HG03342 (cell line): Measurements from ENCODE around the gene ITIH1.

Experiments used
- ATAC-seq: cut with Tn5 transposase; IDR thresholded peaks from one replicate; pipeline ENCODE4 v1.9.1; 2021; ENCODE audit warnings: mild to moderate bottlenecking, moderate library complexity; ENCODE audit not compliant: unreplicated experiment

Gene ITIH1

DNA sequence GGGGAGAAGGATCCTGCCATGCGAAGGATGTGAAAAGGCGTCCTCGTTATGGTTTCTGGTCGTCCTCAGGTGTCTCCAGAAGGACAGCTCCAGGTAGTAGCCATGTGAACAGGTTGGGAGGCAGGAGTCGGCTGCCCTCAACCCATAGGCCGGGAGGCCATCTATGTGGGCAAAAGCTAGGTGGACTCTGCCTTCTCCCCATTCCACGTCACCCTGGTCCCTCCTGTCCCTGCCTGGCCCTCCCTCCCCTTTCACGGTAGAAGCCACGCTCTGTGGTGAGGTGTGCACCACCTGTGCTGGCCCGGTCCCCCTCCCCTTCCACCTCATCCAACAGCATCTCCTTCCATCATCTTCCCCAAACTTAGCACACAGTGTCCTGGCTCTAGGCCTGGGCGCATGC lies 33.5 kb downstream of the ITIH1 start:
- ATAC-seq, result no peak

DNA sequence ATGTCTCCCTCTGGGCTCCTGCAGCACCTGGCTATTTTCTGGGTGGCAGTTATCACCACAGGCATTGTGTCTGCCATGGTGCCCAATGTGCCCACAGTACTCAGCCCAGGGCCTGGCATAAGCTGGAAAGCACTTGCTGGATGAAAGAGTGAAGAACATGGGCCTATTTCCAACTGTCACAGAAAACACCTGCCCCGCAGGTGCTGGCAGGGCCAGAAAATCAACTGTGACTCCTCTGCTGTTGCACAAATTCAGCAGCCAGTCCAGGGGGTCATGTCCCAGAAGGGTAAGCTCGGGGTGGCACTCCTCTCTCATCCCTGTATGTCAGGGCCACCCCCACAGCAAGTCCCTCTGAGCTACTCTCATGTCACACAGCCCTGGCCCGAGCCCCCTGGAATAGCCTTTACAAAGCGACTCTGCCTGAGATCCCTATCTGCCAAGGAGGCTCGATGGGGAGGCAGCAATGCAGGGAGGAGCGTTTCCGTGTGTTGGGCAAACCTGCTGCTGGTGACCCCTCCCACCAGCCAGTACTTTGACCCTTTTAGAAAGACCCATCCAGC lies 34.1 kb downstream of the ITIH1 start:
- ATAC-seq, result no peak

DNA sequence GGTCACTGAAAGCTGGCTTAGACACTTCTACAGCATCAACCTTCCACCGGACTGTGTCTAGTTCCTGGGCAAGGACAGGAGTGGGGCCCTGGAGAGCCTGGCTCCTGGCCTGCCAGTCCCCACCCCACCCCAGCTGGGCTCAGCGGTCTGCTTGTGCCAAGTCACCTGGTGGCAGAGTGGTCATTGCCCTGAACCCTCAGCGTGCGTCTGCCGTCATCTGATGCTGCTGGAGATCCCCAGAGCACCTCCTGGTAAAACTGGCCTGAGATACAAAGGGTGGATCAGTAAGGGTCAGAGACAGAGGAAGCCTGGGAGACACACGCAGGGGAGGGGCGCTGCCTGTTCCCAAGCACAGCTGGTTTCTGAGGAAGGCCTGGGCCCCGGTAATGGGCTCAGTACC lies 36.4 kb downstream of the ITIH1 start:
- ATAC-seq, result no peak

DNA sequence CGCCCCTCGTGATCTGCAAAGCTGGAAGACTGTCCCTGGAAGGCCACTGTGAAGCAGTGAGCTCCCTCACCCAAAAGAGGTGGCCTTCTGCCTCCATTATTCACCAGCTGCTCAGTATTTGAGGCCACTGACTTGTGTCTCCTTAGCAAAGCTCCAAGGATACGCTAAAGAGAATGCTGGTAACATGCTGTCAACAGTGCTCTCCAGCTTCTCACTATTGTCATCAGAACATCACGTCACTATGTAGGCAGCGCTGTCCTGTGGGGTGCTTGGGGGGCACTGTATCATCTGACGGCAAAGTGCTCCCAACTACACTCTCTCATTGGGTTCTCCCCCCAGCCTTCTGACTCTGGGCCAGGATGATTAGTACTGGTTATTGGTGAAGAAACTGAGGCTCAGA lies 38.8 kb downstream of the ITIH1 start:
- ATAC-seq, result no peak

DNA sequence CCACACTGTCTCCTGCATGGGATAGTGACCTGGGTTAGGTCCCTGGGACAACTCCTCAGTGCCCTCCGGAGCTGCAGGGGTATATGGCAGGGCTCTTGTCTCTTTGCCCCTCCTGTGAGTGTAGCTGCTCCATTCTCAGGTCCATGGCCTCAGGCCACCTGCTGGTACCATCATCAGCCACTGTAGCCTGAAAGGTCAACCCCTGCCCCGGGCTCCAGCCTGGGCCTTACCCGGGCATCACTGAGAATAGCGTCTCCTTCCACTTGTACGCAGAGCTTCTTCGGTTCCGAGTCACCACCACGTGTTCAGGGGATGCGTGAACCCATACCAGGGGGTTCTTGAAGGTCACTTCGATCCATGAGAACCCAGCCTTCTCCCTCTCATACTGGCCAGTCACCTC lies 39.3 kb downstream of the ITIH1 start:
- ATAC-seq, result no peak

DNA sequence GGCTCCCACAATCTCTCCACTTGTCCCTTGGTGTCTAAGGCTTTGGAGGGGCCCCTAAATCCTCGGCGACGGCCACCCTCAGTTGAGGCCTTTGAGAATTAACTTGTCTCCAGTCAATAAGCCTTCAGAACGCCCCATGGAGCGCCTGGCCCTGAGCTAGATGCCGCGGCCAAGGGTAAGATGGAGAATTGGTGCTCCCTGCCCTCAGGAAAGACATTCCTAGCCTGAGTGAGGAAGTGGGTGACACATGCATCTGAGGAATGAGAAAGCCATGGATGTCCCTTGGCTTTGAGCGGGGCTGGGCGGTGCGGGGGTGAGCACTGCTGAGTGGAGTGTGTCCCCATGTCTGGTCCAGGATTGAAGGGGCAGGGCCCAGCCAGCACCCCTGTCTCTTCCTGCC lies 39.8 kb downstream of the ITIH1 start:
- no peak for ATAC-seq

DNA sequence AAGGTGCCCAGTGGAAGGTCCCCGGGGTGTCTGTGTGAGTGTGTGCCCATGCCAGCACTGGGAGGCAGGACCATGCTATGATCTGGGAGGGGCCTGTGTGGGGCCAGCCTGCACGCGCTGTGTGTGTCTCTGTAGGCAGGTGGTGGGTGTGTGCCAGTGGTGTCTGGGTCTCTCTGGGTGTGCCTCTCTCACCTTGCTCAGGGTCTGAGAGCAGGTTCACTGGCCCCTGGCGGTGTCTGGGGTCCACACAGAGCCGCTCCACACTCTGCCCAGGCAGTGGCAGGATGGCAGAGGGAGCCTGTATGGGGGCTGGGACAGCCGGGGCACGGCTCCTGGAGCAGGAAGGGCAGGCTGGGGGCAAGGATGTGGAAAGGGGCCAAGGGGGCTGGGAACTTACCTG lies 40.5 kb downstream of the ITIH1 start:
- ATAC-seq, result no peak

DNA sequence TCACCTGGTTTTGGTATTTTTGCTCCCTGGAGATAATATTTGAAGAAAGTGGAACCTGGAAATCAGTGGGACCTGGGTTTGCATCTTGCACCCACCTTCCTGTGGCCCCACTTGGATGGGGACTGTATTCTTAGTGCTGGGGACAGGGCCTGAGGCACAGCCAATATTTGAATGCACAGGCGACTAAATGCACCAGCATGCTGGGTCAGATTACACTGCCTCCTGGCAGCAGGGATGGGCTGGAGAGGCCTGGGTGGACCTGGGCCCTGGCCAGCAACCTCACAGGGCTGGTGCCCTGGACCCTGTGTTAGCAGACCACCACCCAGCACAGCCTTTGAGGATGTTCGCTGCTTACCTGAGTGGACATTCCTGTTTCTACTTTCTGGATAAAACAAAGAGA lies 42.5 kb downstream of the ITIH1 start:
- ATAC-seq, result no peak

DNA sequence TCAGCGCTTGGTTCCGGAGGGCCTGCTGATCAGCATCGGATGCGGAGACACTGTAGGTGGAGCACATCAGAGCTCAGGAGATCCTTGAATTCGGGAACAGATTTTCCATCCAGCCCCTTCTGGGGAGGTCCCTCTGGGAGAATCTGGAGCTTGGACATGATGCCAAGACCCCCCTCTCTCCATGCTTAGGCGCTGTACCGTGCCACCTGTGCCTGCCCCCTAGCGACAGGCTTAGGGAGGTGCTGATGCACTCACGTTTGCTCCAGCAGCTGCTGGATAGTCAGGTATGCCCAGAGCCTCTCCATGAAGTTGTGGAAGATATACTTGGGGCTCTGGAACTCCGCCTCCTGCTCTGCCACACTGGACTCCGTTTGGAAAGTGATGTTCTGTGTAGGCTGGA lies 43.3 kb downstream of the ITIH1 start:
- no peak for ATAC-seq

DNA sequence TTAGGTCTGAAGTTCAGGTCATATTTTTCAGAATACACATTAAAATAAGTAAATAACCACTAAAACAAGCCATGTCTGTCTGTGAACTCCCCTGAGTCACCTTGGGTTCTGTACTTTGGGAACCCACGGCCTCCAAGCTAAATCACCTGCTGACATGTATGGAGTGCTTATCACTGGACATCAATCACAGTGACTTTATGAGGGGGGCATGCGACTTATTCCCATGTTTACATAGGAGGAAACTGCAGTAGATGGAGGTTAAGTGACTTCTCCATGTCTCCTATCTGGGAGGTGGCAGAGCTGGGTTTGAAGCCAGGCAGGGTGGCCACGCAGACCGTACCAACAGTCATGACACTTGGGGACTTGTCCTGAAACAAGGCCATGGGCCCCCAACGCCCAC lies 45.0 kb downstream of the ITIH1 start:
- ATAC-seq, result no peak

DNA sequence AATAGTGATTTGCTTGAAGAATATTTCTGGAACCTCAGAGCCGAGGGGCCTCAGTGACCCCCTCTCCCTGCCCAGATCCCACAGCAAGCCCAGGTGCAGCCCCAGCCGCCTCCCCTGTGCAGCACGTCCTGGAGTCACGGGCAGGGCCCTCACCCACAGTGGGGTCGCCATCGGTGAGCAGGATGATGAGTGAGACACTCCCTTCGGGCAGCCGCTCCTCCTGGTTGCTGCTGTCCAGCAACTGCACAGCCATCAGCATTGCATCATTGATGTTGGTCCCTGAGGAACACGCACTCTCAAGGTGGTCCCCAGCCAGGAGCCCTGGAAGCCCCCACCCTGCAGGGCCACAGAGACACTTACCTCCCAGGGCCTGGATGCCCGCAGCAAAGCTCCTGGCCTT lies 46.6 kb downstream of the ITIH1 start:
- no peak for ATAC-seq

DNA sequence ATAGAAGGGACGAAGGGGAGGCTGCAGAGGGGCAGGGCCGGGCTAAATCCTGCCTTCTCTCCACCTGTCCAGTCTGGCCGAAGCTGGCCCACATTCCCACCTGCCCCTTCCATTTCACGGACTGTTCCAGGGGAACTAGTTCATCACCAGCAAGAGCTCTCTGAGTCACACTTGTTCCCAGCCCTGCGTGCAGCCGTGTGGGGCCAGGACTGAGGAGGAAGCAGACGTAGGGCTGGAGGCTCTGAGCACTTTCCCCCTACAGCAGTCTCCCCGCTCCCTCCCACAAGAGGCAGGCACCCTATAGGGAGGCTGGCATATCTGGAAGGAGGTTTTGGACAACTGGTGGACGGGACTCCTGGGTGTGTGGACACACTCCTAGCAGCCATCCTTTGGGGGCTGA lies 50.0 kb downstream of the ITIH1 start:
- no peak for ATAC-seq

DNA sequence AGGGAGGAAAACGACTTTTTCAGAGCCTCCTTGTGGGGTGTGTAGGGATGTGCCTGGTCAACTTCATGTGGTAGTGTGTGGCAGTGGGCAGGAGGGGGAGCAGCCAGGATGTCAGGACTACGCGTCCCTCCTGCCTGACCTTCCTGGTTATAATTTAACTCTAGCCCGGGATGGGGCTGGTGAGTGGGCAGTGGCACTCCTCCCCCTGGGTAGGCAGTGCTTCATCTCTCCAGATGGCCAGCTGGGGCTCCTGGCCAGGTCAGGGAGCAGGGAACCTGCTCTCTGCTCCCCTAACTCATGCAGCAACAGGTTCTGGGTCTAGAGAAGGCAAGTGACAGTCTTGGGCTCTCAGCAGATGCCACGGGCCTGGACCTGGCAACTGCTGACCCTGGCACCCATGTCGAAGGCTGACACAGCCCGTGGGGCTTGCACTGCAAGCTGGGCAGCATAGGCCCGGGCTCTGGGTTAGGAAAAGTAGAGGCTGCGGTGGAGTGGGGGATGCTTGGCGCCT lies 50.5 kb downstream of the ITIH1 start:
- ATAC-seq, result no peak

DNA sequence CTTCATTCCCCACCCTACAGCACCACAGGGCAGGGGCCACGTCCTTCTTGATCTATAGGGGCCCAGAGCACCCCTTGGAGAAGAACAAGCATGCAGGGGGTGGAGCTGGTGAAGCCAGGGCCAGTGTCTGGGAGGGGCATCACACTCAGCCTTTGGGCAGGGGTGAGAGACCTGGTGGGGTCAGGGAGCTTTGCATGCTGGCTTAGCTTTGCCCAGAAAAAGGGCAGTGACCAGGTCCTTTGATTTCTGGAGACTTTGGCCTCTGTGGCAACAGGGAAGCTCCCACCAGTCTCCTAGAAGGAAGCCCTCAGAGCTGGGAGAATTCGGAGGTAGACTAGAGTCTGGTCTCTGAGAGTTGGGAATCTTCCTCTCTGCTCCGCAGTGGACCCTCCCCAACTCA lies 52.1 kb downstream of the ITIH1 start:
- no peak for ATAC-seq

DNA sequence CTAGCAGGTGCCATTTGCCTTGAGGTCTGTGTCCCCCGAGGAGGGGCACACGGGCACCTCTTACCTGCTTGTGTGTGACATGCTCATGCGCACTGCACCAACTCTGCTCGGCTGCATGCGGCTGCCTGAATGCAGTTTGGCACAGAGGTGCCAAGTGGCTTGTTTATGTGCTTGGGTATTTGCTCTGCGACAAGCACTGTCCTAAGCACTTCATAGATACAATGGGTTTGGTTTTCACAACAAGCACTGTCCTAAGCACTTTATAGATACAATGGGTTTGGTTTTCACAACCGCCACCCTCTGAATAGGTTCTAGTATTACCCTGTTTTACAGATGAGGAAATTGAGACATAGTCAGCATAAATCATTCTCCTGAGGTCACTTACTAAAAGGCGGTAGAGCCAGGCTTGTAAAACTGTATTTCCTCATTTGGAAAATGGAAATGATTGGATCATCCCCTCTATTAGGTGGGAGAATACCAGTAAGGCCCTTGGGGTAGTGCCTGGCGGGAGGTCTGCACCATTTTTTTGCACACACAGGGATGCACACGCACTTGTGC lies 52.6 kb downstream of the ITIH1 start:
- no peak for ATAC-seq

DNA sequence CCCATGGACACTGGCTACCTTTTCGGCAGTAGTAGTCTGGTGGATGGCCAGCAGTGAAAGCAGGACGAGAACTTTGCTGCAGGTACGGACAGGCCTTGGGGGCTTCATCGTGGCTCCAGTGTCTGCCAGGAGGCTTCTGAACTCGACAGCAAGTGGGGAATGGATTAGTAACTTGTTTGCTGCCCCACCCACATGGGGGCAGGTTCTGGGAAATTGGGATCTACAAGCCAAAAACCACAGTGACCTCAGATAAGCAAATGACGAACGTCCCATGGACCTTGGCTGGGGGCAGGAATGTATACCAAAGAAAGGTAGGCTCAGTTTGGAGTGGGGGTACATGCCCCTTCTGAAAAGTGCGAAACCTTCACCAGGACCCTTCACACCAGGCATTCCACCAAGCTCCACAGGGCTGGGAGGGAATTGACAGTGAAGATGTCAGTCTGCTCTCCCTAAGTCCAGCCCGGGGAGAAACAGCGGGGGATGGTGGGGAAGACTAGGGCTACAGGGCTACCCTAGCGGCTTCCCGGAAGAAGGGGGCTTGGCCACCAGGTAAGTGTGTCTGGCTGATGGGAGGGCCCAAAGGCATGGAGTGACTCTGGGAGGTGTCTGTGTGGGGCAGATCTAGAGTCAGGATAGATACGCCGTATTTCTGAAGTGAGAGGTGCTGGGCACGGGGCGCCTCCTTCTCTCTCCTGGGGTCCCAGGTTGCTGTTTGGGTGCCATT lies 53.3 kb downstream of the ITIH1 start, which contains the start of gene ITIH4:
TSS of gene ITIH4 (minus strand) at position 138 of the 724 bp plus-strand sequence. CDS start at position 108, 30 bp downstream.
- no peak for ATAC-seq

DNA sequence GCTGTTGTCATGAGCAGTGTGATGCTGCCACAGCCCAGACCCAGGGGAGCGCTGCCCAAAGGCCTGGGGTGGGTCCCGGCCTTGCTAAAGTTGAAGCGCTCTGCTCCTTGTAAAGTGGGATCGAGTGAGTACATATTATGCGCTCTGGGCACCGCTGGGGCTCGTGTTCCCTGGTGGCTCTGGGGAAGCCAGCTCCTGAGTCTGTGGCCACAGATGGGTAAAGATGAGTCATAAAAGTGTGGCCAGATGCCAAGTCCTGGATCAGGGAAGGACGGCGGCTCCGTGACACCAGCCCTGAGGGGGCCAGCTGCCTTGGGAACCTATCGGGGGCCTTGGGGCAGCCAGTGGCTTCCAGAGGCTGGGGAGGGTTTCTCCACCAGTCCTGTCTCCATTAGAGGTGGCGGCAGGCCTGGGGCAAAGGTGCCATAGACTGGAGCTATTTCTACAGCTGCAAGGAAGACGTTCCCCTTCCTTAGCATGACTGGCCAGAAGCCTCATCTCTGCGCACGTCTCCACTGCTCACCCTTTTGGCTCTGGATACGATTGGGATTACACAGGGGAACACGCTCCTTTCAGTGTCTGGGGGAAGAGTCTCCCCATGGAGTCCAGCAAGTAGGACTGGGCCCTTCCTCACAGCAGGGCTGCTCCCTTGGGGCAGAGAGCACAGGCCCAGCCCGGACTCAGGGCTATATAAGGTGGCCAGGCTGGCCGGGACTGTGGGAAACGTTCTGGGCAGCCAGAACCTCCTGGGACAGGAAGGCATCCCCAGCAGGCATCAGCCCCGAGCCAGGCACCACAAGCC lies 54.3 kb downstream of the ITIH1 start:
- ATAC-seq, result no peak

DNA sequence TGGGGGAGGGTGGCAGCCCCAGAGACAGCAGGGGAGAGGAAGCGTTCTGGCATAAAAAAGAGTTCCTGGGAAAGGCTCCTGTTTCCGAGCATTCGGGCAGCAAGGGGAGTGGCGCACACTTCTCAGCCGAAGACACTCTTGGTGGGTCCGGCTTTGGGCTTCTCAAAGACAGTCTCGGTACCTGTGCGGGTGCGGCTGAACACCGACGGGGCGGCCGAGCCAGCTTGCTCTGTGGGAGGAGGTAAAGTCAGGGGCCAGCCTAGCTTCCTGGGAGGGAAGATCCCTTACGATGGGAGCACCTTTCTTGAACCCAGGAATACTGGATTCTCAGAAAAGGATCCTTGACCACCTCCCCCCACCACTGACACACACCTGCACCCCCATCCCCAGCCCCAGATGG lies 55.8 kb downstream of the ITIH1 start:
- no peak for ATAC-seq

DNA sequence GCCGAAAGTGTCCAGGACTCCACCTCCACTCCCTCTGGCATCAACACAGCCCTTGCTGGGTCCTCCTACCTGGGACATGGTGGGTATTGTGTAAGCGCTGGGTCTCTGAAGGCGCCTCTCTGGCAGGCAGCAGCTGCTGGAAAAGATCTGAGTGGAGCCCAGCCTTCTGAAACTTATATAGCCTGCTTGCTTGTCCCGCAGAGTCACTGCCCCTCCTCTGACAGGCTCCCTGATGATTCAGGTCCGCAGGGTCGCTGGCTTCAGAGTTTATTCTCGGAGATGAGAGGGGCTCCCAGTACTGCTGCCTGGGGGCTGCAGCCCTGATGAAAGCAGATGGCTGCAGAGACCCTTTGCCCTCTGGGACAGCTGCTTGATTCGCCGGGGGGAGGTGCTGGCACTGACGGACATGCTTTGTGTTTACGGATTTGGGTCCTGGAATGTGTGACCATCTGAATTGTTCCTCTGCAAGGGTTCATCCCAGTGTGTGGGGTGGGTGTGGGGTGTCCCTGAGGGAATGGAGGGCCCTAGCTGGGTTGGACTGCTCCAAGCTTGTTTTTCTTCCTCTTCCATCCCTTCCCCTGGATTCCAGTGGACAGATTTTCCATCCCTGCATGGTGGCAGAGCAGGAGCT lies 57.6 kb downstream of the ITIH1 start, which contains the start of gene MUSTN1:
TSS of gene MUSTN1 (minus strand) at position 149 of the 631 bp plus-strand sequence. CDS start at position 78, 71 bp downstream.
- no peak for ATAC-seq

DNA sequence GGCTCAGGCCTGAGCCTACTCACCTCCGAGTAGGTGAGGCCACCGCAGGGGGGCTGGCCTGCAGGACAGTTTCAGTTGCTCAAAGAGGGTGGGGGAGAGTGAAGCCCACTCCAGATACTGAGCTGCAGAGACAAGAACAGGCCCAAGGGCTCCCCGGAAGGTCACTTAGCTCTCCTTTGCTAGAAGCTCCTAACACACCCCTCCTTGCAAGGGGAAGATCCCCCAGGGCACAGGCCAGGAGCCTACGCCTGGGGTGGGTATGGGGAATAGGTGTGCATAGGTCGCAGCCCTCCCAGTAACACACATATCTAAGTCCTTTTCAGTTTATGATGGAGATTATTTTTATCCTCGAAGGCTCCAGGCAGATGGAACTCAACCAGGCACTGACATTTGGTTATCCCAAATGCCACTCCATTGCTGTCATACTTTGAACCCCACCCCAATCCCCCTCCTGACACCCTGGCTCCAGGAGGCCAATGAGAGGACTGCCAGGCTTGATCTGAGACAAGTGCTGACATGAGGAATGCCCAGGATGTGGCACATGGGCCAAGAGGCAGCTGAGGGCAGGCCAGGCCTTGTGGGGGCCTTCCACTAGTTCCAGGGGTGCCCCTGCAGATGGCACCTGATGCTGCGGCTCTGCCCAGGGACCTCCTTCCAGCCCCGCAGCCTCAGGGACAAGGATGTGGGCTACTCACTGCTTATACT lies 58.5 kb downstream of the ITIH1 start:
- no peak for ATAC-seq
